ENCODE results near the gene DNAJB5.
A peak's percentile ranks its signal among the peaks of the same experiment; 100 is the strongest.
"Not testable (repeated sequence)": the region's sequence is repeated elsewhere in the genome, so short reads cannot be mapped to it uniquely, and the experiment has no call there.

Gene DNAJB5

DNA sequence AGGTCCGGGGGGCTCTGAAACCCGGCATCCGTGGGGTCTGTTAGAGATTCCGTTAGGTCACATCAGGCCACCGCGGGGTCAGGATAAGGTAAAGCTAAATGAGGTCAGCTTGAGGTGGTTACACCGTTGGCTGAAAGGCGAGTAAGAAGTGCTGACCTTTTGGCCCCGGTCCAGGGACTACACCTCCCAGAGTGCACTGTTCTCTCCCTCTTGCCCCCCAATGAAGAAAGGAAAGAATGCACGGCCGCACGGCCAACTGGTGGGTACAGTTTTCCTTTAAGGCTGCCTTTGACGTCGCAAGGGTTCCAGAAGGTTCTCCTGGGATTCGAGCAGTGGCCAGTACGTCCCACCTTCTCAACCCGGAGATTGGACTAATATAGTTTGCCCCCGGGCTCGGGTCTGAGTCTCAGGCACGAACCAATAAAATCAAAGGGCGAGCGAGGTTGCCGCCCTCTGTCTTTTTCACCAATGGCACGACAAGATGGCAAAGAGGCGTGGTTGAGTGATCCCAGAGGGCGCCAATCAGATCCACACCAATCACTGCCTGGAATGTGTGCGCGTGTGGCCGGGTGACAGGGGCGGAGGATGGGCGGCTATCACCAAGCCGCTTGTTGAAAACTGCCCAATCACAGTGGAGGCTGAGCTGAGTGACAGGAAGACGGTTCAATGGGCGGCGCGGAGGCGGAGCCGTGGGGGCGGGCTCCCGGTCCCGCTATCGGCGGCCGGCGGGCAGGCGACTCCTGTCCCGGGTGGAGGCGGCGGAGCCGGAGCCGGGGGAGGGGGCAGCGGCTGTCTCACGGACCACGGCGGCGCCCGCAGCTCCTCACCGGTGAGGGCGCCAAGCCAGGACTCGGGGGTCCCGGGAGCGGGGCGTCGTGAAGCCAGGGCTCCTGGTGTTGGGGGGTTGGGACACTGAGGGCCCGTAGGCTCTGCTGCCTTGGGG lies at the start of gene DNAJB5:
Gene DNAJB5 (plus strand): TSS at position 743 of the 943 bp plus-strand sequence. CDS start 886 bp downstream, outside the sequence.
- DNase-seq = peak; percentile 99

- not testable (repeated sequence) for DNase-seq
Observed at GRCh38 chr9:34939989-34940388, 49.6 kb upstream of the DNAJB5 start.

GRCh38 chr9:34948451-34948850 lies 41.1 kb upstream of the DNAJB5 start:
- DNase-seq = no peak

GRCh38 chr9:34954225-34954624 lies 35.3 kb upstream of the DNAJB5 start:
- DNase-seq = no peak

GRCh38 chr9:34956066-34956465 lies 33.5 kb upstream of the DNAJB5 start:
- DNase-seq = not testable (repeated sequence)

GRCh38 chr9:34956648-34957047 lies 32.9 kb upstream of the DNAJB5 start:
- no peak for DNase-seq

GRCh38 chr9:34957492-34958410 lies 31.8 kb upstream of the DNAJB5 start, which contains the start of gene PHF24:
Gene PHF24, plus strand, starts transcription at chr9:34958285. Its CDS starts 13,014 bp downstream, at chr9:34971299.
- DNase-seq = no peak

DNA sequence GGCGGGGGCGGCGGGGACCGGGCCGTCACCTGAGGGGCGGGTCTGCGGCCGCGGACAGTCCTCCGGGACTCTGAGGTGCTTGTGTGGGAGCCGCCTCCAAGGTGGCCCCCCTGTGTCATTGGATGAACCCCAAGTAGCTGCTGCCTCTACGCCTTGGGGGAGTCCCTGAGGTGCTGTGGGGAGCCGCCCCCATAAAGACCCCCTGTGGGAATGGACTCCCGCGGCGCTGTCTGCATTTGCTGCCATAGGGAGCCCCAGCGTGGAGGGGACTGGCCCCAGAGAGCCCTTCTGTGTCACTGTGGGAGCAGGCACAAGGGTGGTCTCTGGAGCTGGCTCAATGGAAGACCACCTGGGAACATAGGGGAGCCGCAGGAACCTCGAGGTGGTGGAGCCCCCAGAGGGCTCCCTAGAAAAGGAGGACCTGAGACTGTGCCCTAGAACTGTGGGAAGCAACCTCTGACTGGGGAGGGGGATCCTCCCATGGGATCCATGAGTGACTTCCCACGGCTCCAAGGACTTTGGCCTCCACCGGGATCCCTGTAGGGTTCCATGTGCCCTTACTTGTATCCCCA lies 31.0 kb upstream of the DNAJB5 start:
- DNase-seq = no peak

- no peak for DNase-seq
Observed at GRCh38 chr9:34959461-34959860, 30.1 kb upstream of the DNAJB5 start.

GRCh38 chr9:34961574-34962490 lies 27.7 kb upstream of the DNAJB5 start:
- no peak for DNase-seq

DNA sequence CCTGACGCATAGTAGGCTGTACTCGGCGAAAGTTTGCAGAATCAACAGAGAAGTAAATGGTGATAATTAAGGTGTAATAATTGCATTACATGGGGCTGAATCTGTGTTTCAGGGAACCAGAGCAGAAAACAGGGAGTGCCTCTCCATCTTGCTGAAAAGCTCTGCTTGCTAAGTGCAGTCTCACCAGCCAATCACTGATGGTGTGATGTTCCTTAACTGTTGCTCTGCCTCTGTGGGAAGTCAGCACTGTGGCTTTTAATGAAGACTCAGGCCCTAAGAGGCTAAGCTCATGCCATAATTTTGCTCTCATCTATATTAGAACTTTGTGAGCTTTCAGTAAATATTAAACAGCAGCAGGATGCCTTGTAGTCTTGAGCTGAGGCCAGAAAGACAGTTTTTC lies 27.0 kb upstream of the DNAJB5 start:
- DNase-seq = no peak

DNA sequence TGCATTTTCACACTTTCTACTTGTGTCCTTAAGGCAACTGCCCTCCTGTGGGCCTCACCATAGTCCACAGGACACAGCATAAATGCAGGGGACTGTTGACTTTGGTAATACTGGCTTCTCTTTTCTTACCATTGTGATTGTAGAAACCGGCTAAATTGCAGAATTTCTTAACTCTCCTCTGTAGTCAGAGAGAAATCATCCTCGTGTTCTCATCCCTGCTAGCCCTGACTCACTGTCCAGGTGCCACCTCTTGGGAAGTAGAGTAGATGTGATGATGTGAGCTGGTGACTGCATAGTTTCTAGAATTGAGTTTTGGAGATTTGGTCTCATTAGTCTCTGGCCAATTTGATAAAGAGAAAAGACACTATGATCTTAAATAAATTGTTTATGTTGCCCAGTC lies 26.0 kb upstream of the DNAJB5 start:
- DNase-seq = no peak

DNA sequence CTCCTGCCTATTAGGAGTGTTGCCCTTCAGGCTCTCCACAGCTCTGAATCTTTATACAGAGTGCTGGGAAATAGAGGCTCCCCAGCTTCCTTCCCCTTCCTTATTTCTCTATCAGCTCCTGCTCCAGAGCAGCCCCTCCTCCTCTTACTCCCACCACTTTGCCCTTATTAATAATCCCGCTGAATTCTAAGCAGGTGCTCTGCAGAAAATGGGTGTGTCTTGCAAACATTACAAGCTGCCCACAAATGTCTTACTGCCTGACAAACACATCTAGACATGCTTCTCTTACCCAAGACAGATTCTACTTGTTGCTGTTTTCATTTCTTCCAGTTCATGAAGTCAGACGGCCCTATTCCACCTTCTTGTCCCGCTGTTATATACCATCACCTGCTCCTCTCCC lies 25.1 kb upstream of the DNAJB5 start:
- no peak for DNase-seq

GRCh38 chr9:34971146-34971811 lies 18.3 kb upstream of the DNAJB5 start:
- DNase-seq = no peak

DNA sequence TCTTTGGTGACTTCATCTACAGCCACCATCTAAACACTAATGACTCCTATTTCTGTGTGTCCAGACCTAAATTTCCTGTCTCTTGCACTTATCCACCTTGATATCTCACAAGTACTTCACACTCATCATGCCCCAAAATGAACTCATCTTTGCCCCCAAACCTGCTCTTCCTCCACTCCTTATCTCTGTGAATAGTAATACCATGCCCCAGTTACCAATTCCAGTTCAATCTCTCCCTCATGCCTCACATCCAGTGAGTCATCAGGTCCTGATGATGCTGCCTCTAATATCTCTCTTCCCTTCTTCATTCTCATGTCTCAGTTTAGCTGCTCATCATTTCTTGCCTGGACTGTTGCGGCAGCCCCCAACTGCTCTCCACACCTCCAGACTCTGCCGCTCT lies 14.9 kb upstream of the DNAJB5 start:
- DNase-seq = no peak

DNA sequence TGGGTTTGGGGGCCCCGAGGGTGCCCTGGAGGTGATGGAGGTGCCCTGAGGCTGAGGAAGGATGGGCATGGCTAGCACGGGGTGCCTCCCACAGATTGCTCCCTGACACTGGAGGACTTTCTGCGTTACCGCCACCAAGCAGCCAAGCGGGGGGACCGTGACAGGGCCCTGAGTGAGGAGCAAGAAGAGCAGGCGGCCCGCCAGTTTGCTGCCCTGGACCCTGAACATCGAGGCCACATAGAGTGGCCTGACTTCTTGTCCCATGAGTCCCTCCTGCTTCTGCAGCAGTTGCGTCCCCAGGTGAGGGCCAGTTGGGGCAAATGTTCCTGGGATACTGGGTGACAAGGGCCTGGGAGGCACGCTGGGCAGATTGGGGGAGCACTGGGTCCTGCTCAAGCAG lies 13.1 kb upstream of the DNAJB5 start:
- no peak for DNase-seq

DNA sequence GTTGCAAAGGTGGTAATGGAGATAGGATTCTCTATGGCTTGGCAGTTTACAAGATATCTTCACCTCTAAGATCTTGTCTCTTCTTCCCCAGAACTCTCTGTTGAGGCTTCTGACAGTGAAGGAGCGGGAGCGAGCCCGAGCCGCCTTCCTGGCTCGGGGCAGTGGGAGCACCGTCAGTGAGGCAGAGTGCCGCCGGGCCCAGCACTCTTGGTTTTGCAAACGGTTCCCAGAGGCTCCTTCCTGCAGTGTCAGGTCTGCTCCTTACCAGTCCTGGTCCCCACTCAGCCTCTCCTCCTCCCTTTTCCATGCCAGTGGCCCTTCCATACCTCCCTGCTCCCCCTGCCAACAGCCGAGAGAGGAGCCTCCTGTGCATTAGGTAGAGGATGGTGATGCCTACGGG lies 12.6 kb upstream of the DNAJB5 start:
- no peak for DNase-seq

DNA sequence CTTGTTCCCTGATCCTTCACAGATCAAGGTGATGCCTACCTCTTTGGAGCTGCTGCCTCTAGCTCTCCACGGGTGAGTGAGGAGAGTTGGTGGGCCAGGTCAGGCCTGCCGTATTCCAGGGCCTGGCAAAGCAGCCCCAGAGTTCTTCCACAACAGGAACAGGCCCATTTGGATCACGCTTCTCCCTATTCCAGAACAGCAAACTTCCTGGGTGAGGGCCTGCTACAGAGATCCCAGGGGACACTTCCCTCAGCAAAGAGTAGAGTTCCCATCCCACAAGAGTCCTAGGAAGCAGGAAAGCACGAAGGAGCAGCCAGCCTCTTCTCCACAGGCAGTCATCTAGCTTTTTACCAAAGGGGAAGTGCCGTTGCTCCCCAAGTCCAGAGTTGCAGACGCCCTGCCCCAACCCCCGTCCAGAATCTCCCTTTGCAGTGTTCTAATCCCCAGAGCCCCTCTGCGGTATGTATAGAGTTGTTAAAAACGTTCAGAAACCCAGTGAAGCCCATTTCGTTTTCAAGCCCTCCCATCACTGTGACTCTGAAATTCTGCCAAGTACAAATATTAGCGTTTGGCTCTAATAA lies 9.3 kb upstream of the DNAJB5 start:
- DNase-seq = no peak

- DNase-seq = no peak
Observed at GRCh38 chr9:34982361-34982760, 7.2 kb upstream of the DNAJB5 start.

- DNase-seq = peak; percentile 21
Observed at GRCh38 chr9:34983209-34983608, 6.3 kb upstream of the DNAJB5 start.

DNA sequence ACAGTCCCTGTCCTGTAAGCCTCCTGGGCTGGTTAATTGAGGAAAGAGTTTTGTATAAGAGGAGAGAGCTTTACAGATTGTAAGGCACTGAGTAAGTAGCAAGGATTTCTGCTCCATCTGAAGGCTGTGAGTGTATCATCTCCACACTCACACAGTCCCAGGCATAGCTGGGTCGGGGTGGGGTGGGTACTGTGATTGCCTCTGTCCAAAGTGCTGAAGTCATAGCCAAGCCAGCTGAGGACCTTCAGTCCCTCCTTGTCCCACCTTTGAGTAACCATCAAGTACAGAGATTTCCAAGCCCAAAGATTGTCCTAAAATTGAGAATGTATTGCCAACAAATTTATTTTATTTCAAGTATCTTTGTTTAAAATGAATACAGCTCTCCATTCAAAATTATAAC lies 5.5 kb upstream of the DNAJB5 start:
- DNase-seq = peak; percentile 36
